SK-N-MC (cell line): ENCODE measurements around the gene PTGES.
A peak's percentile ranks its signal among the peaks of the same experiment; 100 is the strongest.
"Not testable (repeated sequence)": the region's sequence is repeated elsewhere in the genome, so short reads cannot be mapped to it uniquely, and the experiment has no call there.

Source experiments
- DNase-seq: peaks from one replicate; pipeline ENCODE4 v3.0.0-alpha.2; 2011; ENCODE audit warnings: low read depth, low spot score
- H3K27ac ChIP-seq: fragments of 200-600 bp; sonication (generic); 2 replicates; pipeline ENCODE4 v1.5.1; 2016; ENCODE audit warnings: mixed run types
- H3K36me3 ChIP-seq: fragments of 200-600 bp; sonication (generic); 2 replicates; pipeline ENCODE4 v1.6.1; 2017; ENCODE audit warnings: antibody characterized with exemption, low read length, mixed read lengths; ENCODE audit not compliant: insufficient read depth
- H3K4me3 ChIP-seq: fragments of 200-600 bp; sonication (generic); 2 replicates; pipeline ENCODE4 v1.5.1; 2016
- H3K9ac ChIP-seq: fragments of 200-600 bp; sonication (generic); 2 replicates; pipeline ENCODE4 v1.8.0; 2017; ENCODE audit warnings: mixed run types, mixed read lengths; ENCODE audit not compliant: insufficient read length
- H3K9me3 ChIP-seq: fragments of 200-600 bp; sonication (generic); 2 replicates; pipeline ENCODE4 v1.6.1; 2017; ENCODE audit warnings: low read depth, mild to moderate bottlenecking, antibody characterized with exemption, low read length, moderate library complexity, mixed read lengths
- EZH2 ChIP-seq: fragments of 200-600 bp; sonication (generic); IDR thresholded peaks from one replicate; pipeline ENCODE4 v1.6.1; 2017; ENCODE audit warnings: antibody characterized with exemption
- FOXP2 ChIP-seq: optimal IDR thresholded peaks from 2 replicates; pipeline ENCODE3; 2011; ENCODE audit warnings: mild to moderate bottlenecking, moderate library complexity; ENCODE audit not compliant: insufficient read depth; ENCODE audit errors: extremely low read length, control extremely low read depth
- POLR2AphosphoS5 ChIP-seq: IDR thresholded peaks from 2 replicates; pipeline ENCODE4 v1.6.1; 2012; ENCODE audit warnings: mild to moderate bottlenecking, low read depth, low read length, borderline replicate concordance

The PTGES gene

GRCh38 chr9:129752900-129753729 lies at the start of gene PTGES:
Gene PTGES (minus strand): TSS chr9:129753042. CDS start chr9:129753012, 30 bp downstream.
- Histone ChIP-seq H3K9me3 (no peaks in the 10 kb centered on the region), H3K9ac (no peak within 1 kb of the TSS), H3K27ac (no peak within 1 kb of the TSS), H3K4me3 (peak within 1 kb of the TSS; percentile 68), H3K36me3 (no peaks in the 10 kb centered on the region)
- TF ChIP-seq POLR2AphosphoS5 = no peak
- no peak for TF ChIP-seq EZH2
- TF ChIP-seq FOXP2 = no peak
- no peak for DNase-seq

DNA sequence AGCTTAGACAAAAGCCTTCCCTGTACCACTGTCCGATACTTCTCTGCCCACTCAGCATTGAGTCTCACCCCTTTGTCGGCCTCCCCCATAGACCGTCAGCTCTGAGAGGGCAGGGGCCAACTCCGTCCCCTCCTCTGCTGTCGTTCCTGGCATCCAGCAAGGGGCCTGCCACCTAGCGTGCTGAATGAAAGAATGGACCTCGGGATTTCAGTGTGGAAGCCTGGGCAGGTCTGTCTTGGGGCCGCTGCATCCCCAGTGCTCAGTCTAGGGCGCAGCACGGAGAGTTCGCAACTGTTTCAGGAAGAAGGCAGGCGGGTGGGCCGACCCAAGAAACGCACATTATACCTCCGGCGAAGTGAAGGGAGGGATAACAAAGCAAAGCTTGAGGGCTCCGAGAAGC lies 48.7 kb upstream of the PTGES start:
- no peak for TF ChIP-seq EZH2
- no peak for TF ChIP-seq FOXP2
- no peak for TF ChIP-seq POLR2AphosphoS5
- Histone ChIP-seq H3K4me3 (no peak overlapping the region), H3K27ac (no peak overlapping the region), H3K9me3 (no peaks in the 10 kb centered on the region), H3K9ac (no peak overlapping the region), H3K36me3 (peaks cover 19% of the 10 kb centered on the region)
- no peak for DNase-seq

DNA sequence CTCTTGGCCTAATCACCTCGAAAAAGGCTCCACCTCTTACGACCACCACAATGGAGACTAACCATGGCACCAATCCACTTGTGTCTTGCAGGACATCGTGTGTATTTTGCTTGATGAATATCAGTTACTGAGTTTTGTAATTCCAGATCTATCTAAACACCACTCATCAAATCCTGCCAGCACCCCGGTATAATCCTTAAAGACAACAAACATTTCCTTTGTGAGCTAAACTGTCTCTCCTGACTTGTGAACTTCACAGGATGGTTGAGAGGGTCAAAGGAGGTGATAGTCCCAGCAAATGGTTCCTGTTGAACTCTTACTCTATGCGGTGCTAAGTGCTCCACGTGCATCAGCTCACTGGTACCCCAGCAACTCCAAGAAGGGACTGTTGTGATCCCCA lies 46.1 kb upstream of the PTGES start:
- no peak for DNase-seq
- Histone ChIP-seq H3K9ac (no peak overlapping the region), H3K36me3 (0 out of 2 replicates have a peak, but pooled peaks cover under 1% of the 10 kb centered on the region), H3K4me3 (no peak overlapping the region), H3K27ac (no peak overlapping the region), H3K9me3 (no peaks in the 10 kb centered on the region)
- no peak for TF ChIP-seq EZH2
- TF ChIP-seq POLR2AphosphoS5 = no peak
- TF ChIP-seq FOXP2 = no peak

DNA sequence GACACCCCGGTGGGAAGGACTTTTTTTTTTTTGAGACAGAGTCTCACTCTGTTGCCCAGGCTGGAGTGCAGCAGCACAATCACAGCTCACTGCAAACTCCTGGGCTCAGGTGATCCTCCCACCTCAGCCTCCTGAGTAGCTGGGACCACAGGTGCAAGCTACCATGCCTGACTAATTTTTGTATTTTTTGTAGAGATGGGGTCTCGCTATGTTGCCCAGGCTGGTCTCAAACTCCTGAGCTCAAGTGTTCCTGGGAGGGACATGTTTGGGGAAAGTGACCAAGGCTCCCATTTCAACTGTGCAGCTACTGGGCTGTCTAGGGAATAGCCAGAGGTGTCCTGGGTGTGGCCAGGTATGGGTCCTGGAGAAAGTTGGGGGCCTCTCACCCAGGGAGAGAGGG lies 43.2 kb upstream of the PTGES start:
- not testable (repeated sequence) for DNase-seq, H3K4me3 ChIP-seq

DNA sequence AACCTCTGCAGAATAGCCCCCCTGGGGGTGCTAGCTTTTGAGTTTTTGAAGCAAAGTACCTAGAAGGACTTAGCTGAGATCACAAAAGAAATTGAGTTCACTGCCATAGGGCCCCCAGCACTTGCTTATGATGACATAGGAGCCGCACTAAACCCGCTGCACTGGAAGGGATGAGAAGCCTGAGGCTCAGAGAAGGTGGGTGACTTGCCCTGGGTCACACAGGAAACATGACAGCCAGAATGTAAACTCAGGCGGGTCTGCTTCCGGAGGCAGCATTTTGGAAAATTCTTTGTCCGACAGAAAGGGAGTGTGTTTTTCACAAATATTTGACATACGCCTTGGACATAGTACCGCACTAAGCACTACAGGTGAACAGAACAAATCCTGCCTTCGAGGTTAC lies 41.7 kb upstream of the PTGES start:
- H3K4me3 ChIP-seq = no peak overlapping the region
- H3K9me3 ChIP-seq = no peaks in the 10 kb centered on the region
- TF ChIP-seq EZH2 = no peak
- DNase-seq = no peak
- H3K36me3 ChIP-seq = no peaks in the 10 kb centered on the region
- H3K27ac ChIP-seq = no peak overlapping the region
- H3K9ac ChIP-seq = no peak overlapping the region

More for the DNA sequence above, 43.2 kb upstream of the PTGES start:
- not testable (repeated sequence) for H3K36me3 ChIP-seq, H3K9me3 ChIP-seq, H3K9ac ChIP-seq, H3K27ac ChIP-seq

- no peak overlapping the region for H3K27ac ChIP-seq
- TF ChIP-seq EZH2 (no peak), FOXP2 (no peak), POLR2AphosphoS5 (no peak)
- H3K9ac ChIP-seq = no peak overlapping the region
- H3K36me3 ChIP-seq = no peaks in the 10 kb centered on the region
- DNase-seq = no peak
- H3K4me3 ChIP-seq = no peak overlapping the region
- H3K9me3 ChIP-seq = no peaks in the 10 kb centered on the region
Observed at GRCh38 chr9:129786481-129786880, 33.6 kb upstream of the PTGES start.

DNA sequence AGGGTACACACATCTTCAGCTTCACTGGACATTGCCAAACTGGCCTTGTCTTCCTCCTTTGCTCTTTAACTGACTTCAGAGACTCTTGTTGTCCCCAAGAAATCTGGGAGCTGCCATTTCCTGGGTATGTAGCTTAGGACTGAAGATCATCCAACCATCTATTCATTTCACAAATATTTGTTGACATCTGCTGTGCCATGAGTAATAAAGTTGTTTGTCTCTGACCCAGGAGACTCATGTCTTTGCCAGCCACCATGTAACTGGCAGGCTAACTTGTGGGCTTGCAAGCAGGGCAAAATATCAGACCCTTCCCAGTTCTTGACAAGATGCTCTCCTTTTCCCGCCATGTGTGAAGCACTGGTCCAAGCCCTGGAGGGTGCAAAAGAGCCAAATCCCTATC lies 33.0 kb upstream of the PTGES start:
- DNase-seq = no peak
- Histone ChIP-seq H3K9ac (no peak overlapping the region), H3K9me3 (no peaks in the 10 kb centered on the region), H3K27ac (no peak overlapping the region), H3K4me3 (no peak overlapping the region), H3K36me3 (no peaks in the 10 kb centered on the region)
- TF ChIP-seq FOXP2 (no peak), EZH2 (no peak), POLR2AphosphoS5 (no peak)

DNA sequence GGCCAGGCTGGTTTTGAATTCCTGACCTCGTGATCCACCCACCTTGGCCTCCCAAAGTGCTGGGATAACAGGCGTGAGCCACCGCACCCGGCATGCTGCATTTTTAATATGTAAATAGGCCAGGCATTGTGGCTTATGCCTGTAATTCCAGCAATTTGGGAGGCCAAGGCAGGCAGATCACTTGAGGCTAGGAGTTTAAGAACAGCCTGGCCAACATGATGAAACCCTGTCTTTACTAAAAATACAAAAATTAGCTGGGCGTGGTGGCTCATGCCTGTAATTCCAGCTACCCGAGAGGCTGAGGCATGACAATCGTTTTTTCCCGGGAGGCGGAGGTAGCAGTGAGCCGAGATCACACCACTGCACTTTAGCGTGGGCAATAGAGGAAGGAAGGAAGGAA lies 32.1 kb upstream of the PTGES start:
- not testable (repeated sequence) for H3K36me3 ChIP-seq, H3K9ac ChIP-seq, H3K4me3 ChIP-seq, DNase-seq, H3K9me3 ChIP-seq, H3K27ac ChIP-seq

DNA sequence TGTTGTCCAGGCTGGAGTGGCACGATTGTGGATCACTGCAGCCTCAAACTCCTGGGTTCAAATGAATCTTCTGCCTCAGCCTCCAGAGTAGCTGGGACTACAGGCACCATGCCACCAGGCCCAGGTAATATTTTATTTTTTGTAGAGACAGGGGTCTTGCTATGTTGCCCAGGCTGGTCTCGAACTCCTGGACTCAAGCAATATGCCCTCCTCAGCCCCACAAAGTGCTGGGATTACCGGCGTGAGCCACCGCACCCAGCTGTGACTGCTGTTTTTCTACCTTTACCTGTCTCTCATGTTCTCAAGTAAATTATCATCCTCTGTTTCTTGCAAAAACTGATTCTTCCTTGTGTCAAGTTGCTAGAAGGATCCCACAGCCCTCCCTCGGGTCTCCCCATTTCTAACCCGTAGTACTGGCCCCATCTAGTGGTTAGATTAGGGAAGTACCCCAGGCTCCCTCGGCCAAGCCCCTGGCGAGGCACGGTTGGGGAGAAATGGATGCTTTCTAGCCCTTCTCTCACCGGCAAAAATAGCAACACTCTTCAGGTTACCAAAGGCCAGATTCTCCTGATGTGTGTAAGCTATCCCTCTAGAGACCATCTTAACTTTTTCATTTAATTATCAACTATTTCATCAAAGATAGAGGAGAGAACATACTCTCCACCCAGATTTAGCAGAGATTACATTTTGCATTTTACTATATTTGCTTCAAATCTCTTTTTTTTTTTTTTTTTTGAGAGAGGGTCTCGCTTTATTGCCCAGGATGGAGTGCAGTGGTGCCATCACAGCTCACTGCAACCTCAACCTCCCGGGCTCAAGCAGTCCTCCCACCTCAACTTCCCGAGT lies 30.9 kb upstream of the PTGES start:
- H3K9ac ChIP-seq = no peak overlapping the region
- peak; percentile 50 for DNase-seq
- H3K27ac ChIP-seq = no peak overlapping the region
- H3K9me3 ChIP-seq = no peaks in the 10 kb centered on the region
- no peak for TF ChIP-seq POLR2AphosphoS5
- TF ChIP-seq FOXP2 = no peak
- no peak for TF ChIP-seq EZH2
- H3K4me3 ChIP-seq = no peak overlapping the region
- H3K36me3 ChIP-seq = no peaks in the 10 kb centered on the region
